K562 (cell line): ENCODE measurements around the gene GHRL. TPM values are rescaled to one million over a fixed set of nuclear protein-coding genes. Genes with fewer than 3 reads are reported as not detected.

Experiments used
- BRCA1 ChIP-seq, 2 experiments: fragments of 450-650 bp in 1 of 2; sonication (generic) in 1 of 2; formaldehyde crosslinking in 1 of 2; IDR thresholded peaks; 2 replicates each; pipeline versions ENCODE4 v1.5.0 to v1.6.1; 2017 to 2020; ENCODE audit warnings: mild to moderate bottlenecking in 1 of 2, missing genetic modification reagents in 1 of 2
- DMBX1 ChIP-seq: fragments of 250-450 bp; sonication (Bioruptor Pico); IDR thresholded peaks from 2 replicates; pipeline ENCODE4 v1.8.0; 2022; ENCODE audit warnings: inconsistent platforms, mild to moderate bottlenecking, moderate library complexity, borderline replicate concordance
- E2F1 ChIP-seq: sonication (generic); formaldehyde crosslinking; IDR thresholded peaks from 2 replicates; pipeline ENCODE4 v1.8.1; 2023; ENCODE audit warnings: mild to moderate bottlenecking, missing genetic modification reagents, moderate library complexity
- E2F3 ChIP-seq: fragments of 250-450 bp; sonication (Bioruptor Pico); IDR thresholded peaks from 2 replicates; pipeline ENCODE4 v1.4.0; 2020; ENCODE audit warnings: mild to moderate bottlenecking
- JUN ChIP-seq, 2 experiments: sonication (generic) in 1 of 2; formaldehyde crosslinking in 1 of 2; IDR thresholded peaks; 2 replicates each; pipeline versions ENCODE4 v1.6.1 to v1.8.0; 2012 to 2022; ENCODE audit warnings: borderline replicate concordance in 2 of 2, mild to moderate bottlenecking in 2 of 2, improper control_type of control experiment in 1 of 2, low read depth in 1 of 2, low read length in 1 of 2, missing genetic modification reagents in 1 of 2
- MBD1 ChIP-seq: fragments of 250-450 bp; sonication (Bioruptor Pico); IDR thresholded peaks from 2 replicates; pipeline ENCODE4 v1.8.0; 2022; ENCODE audit warnings: inconsistent platforms
- MED1 ChIP-seq: sonication (generic); formaldehyde crosslinking; IDR thresholded peaks from 2 replicates; pipeline ENCODE4 v1.8.1; 2023; ENCODE audit warnings: missing genetic modification reagents, borderline replicate concordance
- MTA3 ChIP-seq: fragments of 450-650 bp; formaldehyde crosslinking; IDR thresholded peaks from 2 replicates; pipeline ENCODE4 v1.6.1; 2017; ENCODE audit warnings: mild to moderate bottlenecking, borderline replicate concordance
- NRF1 ChIP-seq, 2 experiments: fragments of 450-650 bp; IDR thresholded peaks in 1 of 2; conservative IDR thresholded peaks in 1 of 2; 2 replicates each; pipeline ENCODE4 v1.6.1; 2014; ENCODE audit warnings: mild to moderate bottlenecking in 2 of 2
- ZBTB8A ChIP-seq: fragments of 450-650 bp; IDR thresholded peaks from 2 replicates; pipeline ENCODE4 v1.6.1; 2018; ENCODE audit warnings: mild to moderate bottlenecking, moderate library complexity; ENCODE audit not compliant: partially characterized antibody
- ZFP30 ChIP-seq: fragments of 250-450 bp; sonication (Bioruptor Pico); IDR thresholded peaks from 2 replicates; pipeline ENCODE4 v1.8.0; 2022; ENCODE audit warnings: moderate library complexity, mild to moderate bottlenecking, inconsistent platforms, borderline replicate concordance
- ZNF780A ChIP-seq: fragments of 250-450 bp; sonication (Bioruptor Pico); IDR thresholded peaks from 2 replicates; pipeline ENCODE4 v1.5.0; 2021; ENCODE audit warnings: mild to moderate bottlenecking
- polyA plus RNA-seq, 8 experiments: library from polyadenylated mRNA; depleted of rRNA in 4 of 8; stranded (reverse) in 5 of 8; unstranded in 3 of 8; fragments of >200 nt; fragmentation: Nextera tagmentation in 2 of 8; fragmentation: Illumina TruSeq in 1 of 8; extraction: Ambion mirVana in 2 of 8; extraction: Trizol in 1 of 8; gene quantifications; 2 replicates each; pipeline versions ENCODE4 v1.2.1 to v1.2.3, GENCODE V29; 2011 to 2014; ENCODE audit warnings: inconsistent platforms in 1 of 8, missing spikeins in 1 of 8
- total RNA-seq, 7 experiments: library from RNA; depleted of rRNA in 6 of 7; stranded (reverse); fragments of >200 nt in 6 of 7; fragmentation: Illumina TruSeq in 2 of 7; extraction: Trizol in 2 of 7; gene quantifications; 2 replicates each; pipeline versions ENCODE4 v1.2.1 to v1.2.3, GENCODE V29; 2011 to 2021; ENCODE audit warnings: low replicate concordance in 1 of 7
- TF ChIP-seq, protein P1 (sequence below): sonication (generic); formaldehyde crosslinking; IDR thresholded peaks from 2 replicates; pipeline ENCODE4 v1.8.0; 2023; ENCODE audit warnings: missing genetic modification reagents, mild to moderate bottlenecking, borderline replicate concordance

The GHRL gene
- total and polyA plus RNA-seq, 9 of the 15 experiments (the other 6 are each of a cell fraction or from before 2014, with no cell fraction given) = 0.08 to 0.29 (median 0.15) TPM; not detected in 5

GRCh38 chr3:10248184-10248983, 44.4 kb downstream of the GHRL start, which contains the start of gene TATDN2 (continued):
- no peak for TF ChIP-seq ZNF780A (CRISPR knock-in tag)
- peak; percentile 79 for TF ChIP-seq MTA3
- no peak for TF ChIP-seq MED1 (CRISPR knock-in tag)
- peak; percentile 37; the same call in 1 of the 2 replicates for TF ChIP-seq JUN (IDR thresholded peaks at IDR 0.05; ENCODE audit: borderline replicate concordance, low read depth, low read length)
- peak; percentile 24; the same call in 1 of the 2 replicates for TF ChIP-seq JUN (CRISPR knock-in tag; IDR thresholded peaks at IDR 0.05; ENCODE audit: borderline replicate concordance)
- 0 out of 2 replicates have a peak, but pooled peaks have one; percentile 8 for TF ChIP-seq E2F3 (CRISPR knock-in tag)
- no peak for TF ChIP-seq ZFP30 (CRISPR knock-in tag)
- peak; percentile 47; the same call in 1 of the 2 replicates for TF ChIP-seq DMBX1 (CRISPR knock-in tag)
- TF ChIP-seq MBD1 (CRISPR knock-in tag) = no peak
- peak; percentile 68; the same call in 1 of the 2 replicates for TF ChIP-seq E2F1 (CRISPR knock-in tag)
- TF ChIP-seq, protein P1, sequence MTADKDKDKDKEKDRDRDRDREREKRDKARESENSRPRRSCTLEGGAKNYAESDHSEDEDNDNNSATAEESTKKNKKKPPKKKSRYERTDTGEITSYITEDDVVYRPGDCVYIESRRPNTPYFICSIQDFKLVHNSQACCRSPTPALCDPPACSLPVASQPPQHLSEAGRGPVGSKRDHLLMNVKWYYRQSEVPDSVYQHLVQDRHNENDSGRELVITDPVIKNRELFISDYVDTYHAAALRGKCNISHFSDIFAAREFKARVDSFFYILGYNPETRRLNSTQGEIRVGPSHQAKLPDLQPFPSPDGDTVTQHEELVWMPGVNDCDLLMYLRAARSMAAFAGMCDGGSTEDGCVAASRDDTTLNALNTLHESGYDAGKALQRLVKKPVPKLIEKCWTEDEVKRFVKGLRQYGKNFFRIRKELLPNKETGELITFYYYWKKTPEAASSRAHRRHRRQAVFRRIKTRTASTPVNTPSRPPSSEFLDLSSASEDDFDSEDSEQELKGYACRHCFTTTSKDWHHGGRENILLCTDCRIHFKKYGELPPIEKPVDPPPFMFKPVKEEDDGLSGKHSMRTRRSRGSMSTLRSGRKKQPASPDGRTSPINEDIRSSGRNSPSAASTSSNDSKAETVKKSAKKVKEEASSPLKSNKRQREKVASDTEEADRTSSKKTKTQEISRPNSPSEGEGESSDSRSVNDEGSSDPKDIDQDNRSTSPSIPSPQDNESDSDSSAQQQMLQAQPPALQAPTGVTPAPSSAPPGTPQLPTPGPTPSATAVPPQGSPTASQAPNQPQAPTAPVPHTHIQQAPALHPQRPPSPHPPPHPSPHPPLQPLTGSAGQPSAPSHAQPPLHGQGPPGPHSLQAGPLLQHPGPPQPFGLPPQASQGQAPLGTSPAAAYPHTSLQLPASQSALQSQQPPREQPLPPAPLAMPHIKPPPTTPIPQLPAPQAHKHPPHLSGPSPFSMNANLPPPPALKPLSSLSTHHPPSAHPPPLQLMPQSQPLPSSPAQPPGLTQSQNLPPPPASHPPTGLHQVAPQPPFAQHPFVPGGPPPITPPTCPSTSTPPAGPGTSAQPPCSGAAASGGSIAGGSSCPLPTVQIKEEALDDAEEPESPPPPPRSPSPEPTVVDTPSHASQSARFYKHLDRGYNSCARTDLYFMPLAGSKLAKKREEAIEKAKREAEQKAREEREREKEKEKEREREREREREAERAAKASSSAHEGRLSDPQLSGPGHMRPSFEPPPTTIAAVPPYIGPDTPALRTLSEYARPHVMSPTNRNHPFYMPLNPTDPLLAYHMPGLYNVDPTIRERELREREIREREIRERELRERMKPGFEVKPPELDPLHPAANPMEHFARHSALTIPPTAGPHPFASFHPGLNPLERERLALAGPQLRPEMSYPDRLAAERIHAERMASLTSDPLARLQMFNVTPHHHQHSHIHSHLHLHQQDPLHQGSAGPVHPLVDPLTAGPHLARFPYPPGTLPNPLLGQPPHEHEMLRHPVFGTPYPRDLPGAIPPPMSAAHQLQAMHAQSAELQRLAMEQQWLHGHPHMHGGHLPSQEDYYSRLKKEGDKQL (CRISPR knock-in tag) = no peak
- no peak for TF ChIP-seq ZBTB8A
- peak; percentile 87 to 89 for TF ChIP-seq NRF1 (conservative IDR thresholded peaks at IDR 0.05 in 1 of 2, IDR thresholded peaks at IDR 0.05 in 1 of 2)
- TF ChIP-seq BRCA1 (IDR thresholded peaks at IDR 0.05) = no peak
- TF ChIP-seq BRCA1 (CRISPR knock-in tag; IDR thresholded peaks at IDR 0.05) = no peak
